ENCODE measurements around the gene ATXN1.
"Not testable (repeated sequence)": the region's sequence is repeated elsewhere in the genome, so short reads cannot be mapped to it uniquely, and the experiment has no call there.

The ATXN1 gene

DNA sequence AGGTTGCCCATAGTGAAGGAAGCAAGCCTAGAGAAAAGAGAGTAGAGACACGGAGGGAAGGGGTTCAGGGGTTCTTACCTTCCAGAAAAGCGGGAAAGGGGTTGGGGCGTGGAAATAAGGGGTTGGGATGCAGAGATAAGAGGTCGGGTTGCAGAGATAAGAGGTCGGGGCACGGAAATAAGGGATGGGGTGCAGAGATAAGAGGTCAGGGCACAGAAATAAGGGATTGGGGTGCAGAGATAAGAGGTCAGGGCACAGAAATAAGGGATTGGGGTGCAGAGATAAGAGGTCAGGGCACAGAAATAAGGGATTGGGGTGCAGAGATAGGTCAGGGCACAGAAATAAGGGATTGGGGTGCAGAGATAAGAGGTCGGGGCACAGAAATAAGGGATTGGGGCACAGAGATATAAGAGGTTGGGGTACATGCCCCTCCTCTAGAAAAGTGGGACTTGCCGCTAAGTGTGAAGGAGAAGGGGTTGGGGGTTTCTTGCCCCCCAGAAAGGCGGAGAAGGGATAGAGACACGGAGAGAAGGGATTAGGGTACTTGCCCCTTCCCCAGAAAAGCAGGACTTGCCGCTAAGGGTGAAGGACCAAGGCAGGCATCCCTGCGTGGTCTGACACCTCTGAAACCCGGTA, 497.7 kb downstream of the ATXN1 start:
- DNase-seq = not testable (repeated sequence)

DNA sequence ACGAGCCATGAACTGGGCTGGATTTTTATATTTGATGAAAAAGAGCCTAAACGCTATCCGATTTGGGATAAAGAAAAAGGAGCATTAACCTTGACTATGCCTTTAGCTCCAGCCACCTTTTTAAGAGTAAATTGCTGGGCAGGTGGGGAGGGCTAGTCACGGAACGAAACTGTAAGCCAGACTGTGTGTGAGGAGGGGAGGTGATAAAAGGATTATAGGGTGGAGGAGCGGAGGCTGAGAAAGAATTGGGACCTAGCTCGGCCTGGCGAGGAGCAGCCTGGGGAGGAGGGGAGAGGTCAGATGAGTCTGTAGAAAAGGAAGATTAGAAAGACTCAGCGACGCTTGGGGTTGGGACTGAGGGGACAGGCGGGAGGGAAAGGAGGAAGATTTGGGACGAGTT, 498.5 kb downstream of the ATXN1 start:
- not testable (repeated sequence) for DNase-seq

DNA sequence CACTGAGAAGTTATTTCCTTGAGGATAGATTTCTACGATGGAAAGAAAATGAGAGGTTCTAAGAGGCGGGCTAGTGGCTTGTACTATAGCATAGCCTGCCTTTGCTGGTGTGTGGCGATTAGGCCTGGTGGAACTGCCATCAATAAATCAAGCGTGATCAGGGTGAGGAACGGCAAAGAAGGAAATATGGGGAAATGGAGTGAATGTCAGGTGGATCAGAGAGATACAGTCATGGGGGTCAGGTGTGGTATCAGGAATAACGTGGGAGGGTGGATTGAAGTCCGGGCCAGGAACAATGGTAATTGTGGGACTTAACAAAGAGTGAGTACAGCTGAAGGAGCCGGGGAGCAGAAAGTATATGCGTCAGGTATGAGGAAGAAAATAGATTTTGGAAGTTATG, 500.7 kb downstream of the ATXN1 start:
- DNase-seq = not testable (repeated sequence)

DNA sequence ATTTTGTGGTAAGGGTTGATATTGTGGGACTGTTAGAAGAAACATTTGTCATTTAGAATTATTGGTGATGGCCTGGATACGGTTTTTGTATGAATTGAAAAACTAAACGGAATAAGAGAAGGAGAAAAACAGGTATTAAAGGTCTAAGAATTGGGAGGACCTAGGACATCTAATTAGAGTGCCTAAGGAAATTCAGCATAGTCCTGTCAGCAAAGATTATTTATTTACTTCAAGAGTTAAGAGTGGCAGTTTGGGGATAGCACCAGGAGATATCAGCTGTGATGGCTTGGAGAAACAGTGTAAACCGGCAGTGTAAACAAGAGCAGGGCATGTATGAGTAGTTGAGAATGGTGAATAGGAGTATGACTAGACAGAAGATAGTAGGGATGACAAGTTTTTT, 501.7 kb downstream of the ATXN1 start:
- DNase-seq = not testable (repeated sequence)

DNA sequence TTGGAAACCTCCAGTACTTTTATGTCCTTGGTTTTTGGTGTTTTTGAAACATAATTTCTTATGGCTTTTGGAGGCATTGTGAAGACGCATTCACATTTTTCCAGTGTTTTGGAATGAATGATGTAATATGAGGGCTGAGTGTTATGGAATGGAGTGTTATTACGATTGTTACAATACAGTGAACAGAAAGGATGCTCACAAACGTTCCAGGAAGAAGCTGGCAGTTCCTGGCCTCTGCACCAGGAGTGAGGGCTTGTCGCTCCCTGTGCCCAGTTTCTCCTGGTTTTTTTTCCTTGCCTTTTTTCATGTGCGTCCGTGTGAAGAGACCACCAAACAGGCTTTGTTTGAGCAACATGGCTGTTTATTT, 502.6 kb downstream of the ATXN1 start:
- no peak for DNase-seq

DNA sequence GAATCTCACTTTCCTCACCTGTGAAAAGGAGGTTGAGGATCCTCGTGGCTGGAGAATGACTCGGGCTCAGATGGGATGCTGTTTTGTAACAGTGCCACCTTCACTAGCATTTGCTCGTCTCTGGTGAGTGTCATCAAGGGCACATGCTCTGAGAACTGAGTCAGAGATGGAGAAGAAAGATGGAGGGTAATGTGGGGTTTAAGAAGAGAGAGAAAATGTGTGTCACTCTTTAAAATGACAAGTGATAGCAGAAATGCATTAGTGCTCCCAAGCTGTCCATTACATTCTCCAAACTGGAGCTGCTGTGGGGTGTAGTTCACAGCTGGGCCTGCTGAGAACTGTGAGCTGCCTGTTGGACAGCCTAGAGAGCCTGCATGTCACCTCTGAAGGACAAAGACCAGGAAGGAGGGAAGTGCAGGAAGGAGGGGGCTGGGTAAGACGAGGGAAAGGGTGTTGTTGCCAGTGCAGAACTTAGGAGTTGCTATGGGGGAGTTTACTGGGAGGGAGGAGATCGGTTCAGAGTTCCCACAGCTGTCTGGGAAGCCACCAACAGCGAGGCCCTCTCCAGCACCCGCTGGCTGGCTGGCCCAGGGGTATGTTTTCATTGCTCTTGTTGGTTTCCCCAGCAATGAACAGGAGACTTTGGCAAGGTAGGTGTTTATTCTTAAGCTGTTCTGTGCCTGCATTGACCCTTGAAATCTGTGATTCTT, 503.1 kb downstream of the ATXN1 start:
- DNase-seq = peak; percentile 2

DNA sequence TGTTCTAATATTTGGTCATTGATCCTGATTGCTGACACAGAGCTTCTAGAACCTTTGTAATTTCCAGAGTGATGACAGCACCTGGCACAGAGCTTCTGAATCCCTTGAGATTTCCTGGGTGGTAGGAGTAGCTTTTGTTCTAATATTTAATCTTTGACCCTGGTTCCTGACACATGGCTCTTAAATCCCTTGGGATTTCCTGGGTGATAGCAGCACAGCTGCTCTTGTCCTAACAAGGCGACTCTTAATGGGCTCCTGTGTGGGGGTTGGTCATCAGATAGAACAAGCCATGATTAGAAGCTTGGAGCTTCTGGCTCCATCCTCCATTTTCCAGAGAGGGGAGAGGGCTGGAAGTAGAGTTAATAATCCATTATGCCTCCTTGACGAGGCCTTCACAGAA, 504.5 kb downstream of the ATXN1 start:
- DNase-seq = no peak

DNA sequence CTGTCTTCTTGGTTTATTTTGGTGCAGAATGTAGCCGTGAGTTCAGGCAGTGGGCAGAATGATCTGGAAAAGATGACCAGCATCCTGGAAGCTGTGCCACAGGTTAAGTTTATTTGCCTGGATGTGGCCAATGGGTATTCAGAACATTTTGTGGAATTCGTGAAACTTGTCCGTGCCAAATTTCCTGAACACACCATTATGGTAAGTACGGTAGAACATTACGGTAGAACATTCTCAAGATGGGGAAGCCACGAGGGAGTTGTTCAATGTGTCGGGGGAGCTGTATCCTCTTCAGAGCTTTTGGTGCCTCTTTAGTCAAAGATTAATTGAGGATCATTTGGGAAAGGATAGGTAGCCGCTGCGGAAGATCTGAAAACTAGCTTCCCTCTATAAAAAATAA, 506.7 kb downstream of the ATXN1 start:
- no peak for DNase-seq

DNA sequence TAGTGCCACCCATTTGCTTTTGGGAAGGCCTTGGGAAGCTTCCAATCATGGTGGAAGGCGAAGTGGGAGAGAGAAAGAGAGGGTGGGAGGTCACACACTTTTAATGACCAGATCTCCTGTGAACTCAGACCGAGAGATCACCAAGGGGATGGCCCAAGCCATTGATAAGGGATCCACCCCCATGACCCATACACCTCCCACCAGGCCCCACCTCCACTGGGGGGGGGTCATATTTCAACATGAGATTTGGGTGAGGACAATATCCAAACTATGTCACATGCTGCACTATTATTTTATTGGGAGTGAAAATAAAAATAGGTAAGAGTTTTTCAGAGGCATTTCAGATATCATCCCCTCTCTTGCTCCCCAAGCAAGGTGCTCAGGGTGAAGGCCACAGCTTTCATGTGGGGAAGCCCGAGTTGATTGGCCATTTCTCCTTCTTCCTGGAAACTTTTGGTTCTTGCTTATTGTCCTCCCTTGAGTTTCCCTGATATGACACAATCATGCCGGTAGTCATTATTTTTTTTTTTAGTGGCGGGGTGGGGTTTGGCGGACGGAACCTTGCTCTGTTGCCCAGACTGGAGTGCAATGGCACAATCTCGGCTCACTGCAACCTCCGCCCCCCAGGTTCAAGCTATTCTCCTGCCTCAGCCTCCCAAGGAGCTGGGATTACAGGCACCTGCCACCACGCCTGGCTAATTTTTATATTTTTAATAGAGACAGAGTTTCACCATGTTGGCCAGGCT, 507.7 kb downstream of the ATXN1 start:
- DNase-seq = no peak

DNA sequence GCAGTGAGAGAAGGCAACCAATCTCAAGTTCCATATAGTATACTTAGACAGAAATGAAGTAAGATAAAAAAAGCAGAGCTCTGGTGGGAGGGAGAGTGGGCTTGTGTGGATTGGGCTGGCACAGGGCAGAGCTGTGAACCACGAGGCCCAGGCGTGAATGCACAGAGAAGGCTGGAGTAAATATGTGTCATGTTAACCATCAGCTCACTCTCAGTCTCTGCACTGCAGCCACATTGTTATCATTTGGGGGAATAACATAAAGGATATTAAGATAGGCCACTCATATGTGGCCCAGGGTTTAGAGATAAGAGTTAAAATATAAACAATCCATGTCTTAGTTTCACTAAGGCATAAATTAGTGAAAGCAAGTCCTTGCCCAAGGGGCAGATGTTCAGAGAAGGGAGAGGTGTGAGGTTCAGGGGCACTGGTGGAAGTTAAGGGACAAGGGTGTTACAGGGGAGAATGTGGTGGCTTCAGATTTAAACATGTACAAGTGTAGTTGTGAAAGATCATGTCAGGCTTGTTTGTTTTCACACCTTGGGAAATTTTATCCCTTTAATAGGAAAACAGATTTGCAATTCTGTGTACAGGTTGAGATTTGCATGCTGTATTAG, 508.5 kb downstream of the ATXN1 start:
- DNase-seq = peak; percentile 22

DNA sequence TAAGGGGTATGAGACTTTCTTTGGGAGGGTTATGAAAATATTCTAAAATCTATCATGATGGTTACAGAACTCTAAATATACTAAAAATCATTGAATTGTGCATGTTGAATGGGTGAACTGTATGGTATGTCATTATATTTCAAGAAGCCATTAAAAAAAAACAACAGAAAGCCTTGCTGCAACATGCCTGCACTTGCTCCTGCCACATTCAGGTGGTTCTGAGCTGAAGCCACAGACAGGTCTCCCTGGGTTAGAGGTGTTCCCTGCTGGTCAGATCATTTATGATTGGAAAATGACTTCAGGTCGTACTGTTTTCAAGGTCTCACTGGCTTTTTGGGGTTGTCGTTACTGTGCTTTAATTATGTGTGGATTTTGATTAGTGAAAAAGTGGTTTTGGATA, 509.6 kb downstream of the ATXN1 start:
- DNase-seq = no peak

DNA sequence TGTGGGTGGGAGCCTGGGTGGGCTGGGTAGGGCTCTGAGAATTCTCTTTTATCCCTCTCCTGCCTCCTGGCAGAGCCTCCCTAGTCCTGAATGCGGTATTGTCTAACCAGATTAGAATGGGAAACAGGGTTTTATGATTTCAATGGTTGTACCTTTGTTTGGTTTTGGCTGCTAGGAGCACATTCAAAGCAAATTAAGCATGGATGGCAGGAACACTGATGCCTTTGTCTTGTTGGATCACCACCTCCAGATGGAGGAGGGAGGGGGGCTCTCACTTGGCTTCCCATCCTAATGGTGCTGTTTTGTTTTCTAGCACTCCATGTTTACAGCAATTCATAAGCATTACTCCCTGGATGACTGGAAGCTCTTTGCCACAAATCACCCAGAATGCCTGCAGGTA, 511.3 kb downstream of the ATXN1 start:
- no peak for DNase-seq

Data from NK-92 treated with Interleukin-12 subunit alpha and Interleukin-12 subunit beta, amount 100 ng/mL, for 24 hours (cell line).